ENCODE results near the gene GPAT3.
"Not testable (repeated sequence)": the region's sequence is repeated elsewhere in the genome, so short reads cannot be mapped to it uniquely, and the experiment has no call there.

Gene GPAT3

DNA sequence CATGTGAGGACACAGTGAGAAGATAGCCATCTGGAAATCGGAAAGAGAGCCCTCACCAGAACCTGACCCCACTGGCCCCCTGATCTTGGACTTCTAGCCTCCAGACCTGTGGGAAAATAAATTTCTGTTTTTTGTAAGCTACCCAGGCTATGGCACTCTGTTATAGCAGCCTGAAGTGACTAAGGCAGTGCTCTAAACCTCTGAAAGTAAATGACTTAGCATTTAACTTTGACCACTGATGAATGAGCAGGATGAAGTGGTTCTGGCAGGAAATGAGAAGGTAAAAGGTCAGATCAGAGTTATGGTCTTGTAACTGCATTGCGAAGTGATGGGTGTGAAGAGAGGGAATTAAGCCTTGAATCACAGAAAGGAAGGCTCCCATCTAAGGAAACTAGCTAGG is 17.0 kb downstream of the GPAT3 start:
- DNase-seq, result no peak

GRCh38 chr4:83556006-83556707 is 20.2 kb downstream of the GPAT3 start:
- DNase-seq, result no peak

GRCh38 chr4:83556816-83557215 is 20.9 kb downstream of the GPAT3 start:
- no peak for DNase-seq

DNA sequence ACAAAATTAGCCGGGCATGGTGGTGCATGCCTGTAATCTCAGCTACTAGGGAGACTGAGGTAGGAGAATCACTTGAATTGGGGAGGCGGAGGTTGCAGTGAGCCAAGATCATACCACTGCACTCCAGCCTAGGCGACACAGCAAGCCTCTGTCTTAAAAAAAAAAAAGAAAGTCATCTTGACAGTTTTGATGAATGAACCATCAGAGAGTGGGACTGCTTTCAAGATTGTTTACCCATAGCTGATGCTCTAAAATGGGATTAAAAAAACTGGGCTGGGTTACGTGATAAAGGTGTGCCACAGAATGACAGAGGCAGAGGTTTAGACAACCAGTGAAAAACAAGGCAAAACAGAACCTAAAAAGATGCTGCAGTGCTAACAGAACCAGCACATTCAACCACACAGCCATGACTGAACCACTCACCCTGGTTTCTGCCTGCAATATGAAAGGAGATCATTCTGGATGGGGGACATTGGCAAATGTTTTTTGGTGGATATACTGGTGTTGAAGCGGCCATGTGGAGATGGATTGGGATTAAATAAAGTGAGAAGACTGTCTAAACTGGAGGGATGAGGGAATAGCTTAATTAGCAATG is 22.2 kb downstream of the GPAT3 start:
- DNase-seq, result no peak

GRCh38 chr4:83558680-83559079 is 22.8 kb downstream of the GPAT3 start:
- no peak for DNase-seq

DNA sequence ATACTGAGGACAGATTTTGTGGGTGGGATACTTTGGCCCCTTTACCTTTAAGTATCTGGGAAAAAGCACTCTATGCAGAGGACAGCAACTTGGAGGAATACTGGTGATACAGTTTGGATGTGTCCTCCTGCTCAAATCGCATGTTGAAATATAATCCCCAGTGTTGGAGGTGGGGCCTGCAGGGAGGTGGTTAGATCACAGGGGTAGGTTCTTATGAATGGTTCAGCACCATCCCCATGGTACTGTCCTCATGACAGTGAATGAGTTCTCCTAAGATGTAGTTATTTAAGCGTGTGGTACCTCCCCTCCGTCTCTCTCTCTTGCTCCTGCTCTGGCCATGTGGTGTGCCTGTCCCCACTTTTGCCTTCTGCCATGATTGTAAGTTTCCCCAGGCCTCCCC is 24.6 kb downstream of the GPAT3 start:
- no peak for DNase-seq

DNA sequence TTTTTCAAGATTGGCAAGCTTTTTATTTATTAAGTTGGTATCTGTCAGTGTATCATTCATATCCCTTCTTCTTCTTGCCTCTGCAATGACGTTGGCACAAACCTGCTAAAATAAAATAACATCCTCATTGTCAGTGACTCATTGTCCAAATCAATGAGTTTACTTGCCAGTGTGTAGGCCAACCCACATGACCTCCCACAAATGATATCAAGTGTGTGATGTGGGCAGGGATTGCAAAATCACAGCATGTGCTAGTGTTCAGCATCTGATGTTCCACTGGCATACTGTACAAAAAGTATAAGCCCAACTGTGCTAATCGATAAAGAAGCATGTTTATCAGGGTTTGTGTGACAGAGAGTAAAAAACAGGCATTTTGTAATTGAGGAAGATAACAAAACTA is 25.5 kb downstream of the GPAT3 start:
- DNase-seq, result no peak

- DNase-seq, result no peak
Observed at GRCh38 chr4:83563998-83564397, 28.1 kb downstream of the GPAT3 start.

- DNase-seq, result no peak
Observed at GRCh38 chr4:83568062-83568461, 32.2 kb downstream of the GPAT3 start.

- no peak for DNase-seq
Observed at GRCh38 chr4:83569429-83569828, 33.5 kb downstream of the GPAT3 start.

GRCh38 chr4:83569987-83570386 is 34.1 kb downstream of the GPAT3 start:
- DNase-seq, result no peak

DNA sequence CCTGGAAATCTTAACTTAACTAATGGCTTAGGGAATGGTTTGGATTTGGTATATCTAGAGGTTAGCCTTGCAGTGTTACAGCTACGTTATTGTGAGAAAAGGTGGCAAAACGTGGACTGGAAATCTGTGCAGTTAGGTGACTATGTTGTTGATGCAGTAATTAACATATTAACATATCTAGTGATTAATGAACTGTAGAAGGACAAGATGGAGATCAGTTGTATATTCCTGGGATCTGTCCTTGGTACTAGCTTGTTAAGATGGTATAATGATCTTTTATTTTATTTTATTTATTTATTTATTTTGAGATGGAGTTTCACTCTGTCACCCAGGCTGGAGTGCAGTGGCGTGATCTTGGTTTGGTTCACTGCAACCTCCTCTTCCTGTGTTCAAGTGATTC is 36.9 kb downstream of the GPAT3 start:
- DNase-seq, result no peak

GRCh38 chr4:83574247-83574646 is 38.3 kb downstream of the GPAT3 start:
- DNase-seq, result no peak

GRCh38 chr4:83576237-83576636 is 40.3 kb downstream of the GPAT3 start:
- not testable (repeated sequence) for DNase-seq

- no peak for DNase-seq
Observed at GRCh38 chr4:83581411-83582288, 45.7 kb downstream of the GPAT3 start.

- no peak for DNase-seq
Observed at GRCh38 chr4:83582289-83582785, 46.4 kb downstream of the GPAT3 start.

DNA sequence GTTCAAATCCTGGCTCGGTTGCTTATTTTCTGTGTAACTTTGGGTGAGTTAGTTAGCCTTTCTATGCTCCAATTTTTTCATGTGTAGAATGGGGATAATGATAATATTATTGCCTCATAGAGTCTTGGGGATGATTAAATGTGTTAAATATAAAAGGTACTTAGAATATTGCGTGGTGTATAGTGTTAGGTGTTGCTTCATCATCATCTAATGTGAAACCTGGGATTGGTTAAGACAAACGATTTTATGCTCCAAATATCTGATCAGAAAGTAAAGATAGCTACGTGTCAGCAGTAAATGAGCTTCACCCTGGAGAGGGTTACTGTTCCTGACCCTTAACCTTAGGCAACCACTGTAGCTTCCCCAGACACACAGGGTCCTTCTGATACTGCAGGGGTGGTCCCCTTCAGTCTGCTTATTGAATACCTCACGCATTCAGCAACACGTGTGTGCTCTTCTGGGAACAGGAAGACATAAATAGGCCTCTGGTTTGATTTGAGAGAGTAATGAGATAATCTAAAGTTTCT is 50.1 kb downstream of the GPAT3 start:
- DNase-seq, result no peak

GRCh38 chr4:83589279-83589678 is 53.4 kb downstream of the GPAT3 start:
- DNase-seq, result no peak

DNA sequence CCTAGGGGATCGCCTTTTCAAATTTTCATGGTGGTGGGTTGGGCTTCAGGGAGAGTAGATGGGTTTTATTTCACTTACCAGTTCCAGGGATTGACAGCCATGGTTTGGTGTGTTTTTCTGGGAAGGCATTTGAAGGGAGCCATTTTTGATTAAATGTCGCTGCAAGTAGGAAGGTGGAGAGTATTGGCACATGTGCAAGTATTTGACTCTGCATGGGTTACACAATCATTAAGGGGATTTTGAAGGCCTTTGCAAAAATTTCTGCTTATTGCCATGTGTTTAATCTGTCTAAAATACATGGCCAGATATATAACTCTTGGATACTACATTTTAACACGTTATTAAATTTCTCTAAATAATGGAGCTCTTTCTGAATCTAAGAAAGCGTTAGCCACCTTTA is 55.1 kb downstream of the GPAT3 start:
- DNase-seq, result no peak

GRCh38 chr4:83591730-83592129 is 55.8 kb downstream of the GPAT3 start:
- DNase-seq, result no peak

GRCh38 chr4:83599183-83599582 is 63.3 kb downstream of the GPAT3 start:
- DNase-seq, result no peak

GRCh38 chr4:83603129-83603528 is 67.2 kb downstream of the GPAT3 start:
- no peak for DNase-seq

- no peak for DNase-seq
Observed at GRCh38 chr4:83604321-83604720, 68.4 kb downstream of the GPAT3 start.

DNA sequence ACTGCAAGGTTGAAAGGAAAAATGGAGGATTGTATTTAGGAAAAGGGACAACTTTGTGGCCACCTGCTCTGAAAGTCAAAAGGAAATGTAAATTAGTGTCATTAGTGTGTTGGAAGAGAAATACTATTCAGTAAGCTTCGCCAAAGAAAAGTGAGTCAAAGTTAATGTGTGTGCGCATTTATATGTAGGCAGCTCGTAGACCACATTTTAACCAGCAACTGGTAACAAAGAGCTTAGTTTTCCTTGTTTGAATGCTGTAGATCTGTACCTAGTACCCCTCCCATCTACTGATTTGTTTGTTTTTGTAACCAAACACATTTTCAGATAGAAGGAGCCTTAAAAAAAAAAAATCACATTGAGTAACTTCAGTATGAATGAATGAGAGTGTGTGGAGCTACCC is 69.3 kb downstream of the GPAT3 start:
- no peak for DNase-seq

Measured in NCI-H2227 treated with DMSO at 0.1 percent for 48 hours (cell line).